K562 (cell line): ENCODE results near the gene ZKSCAN5. TPM values are rescaled to one million over a fixed set of nuclear protein-coding genes. Genes with fewer than 3 reads are reported as not detected.

Source experiments
- ADNP ChIP-seq: fragments of 200-800 bp; sonication (Bioruptor generic); IDR thresholded peaks from 2 replicates; pipeline ENCODE4 v1.6.1; 2016; ENCODE audit warnings: missing genetic modification characterization, missing compliant biosample characterization
- ARNT ChIP-seq, 2 experiments: fragments of 450-650 bp; IDR thresholded peaks; 2 replicates each; pipeline ENCODE4 v1.6.1; 2016; ENCODE audit warnings: mild to moderate bottlenecking in 1 of 2
- BMI1 ChIP-seq: fragments of 150-350 bp; IDR thresholded peaks from 2 replicates; pipeline ENCODE4 v1.6.1; 2014; ENCODE audit warnings: low read length
- CEBPZ ChIP-seq: fragments of 150-350 bp; IDR thresholded peaks from 2 replicates; pipeline ENCODE4 v1.6.1; 2014; ENCODE audit warnings: low read depth, mild to moderate bottlenecking, low read length, borderline replicate concordance
- CHD4 ChIP-seq: fragments of 200-600 bp; sonication (generic); IDR thresholded peaks from 3 replicates; pipeline ENCODE4 v1.6.1; 2012; ENCODE audit warnings: low read depth, mild to moderate bottlenecking, mixed read lengths, low read length, inconsistent platforms; ENCODE audit not compliant: insufficient read depth, insufficient replicate concordance, poor library complexity, severe bottlenecking
- HLTF ChIP-seq: fragments of 450-650 bp; IDR thresholded peaks from 2 replicates; pipeline ENCODE4 v1.6.1; 2016
- HNRNPK ChIP-seq: fragments of 200-400 bp; formaldehyde crosslinking; IDR thresholded peaks from one replicate; pipeline ENCODE4 v1.6.1; 2018; ENCODE audit warnings: mild to moderate bottlenecking, low read depth, low read length; ENCODE audit not compliant: poor library complexity, severe bottlenecking
- KAT2B ChIP-seq: IDR thresholded peaks from one replicate; pipeline ENCODE4 v1.6.1; 2012; ENCODE audit warnings: low read depth, mild to moderate bottlenecking, control low read depth, inconsistent platforms, low read length, moderate library complexity
- KDM1A ChIP-seq, 2 experiments: fragments of 450-650 bp; IDR thresholded peaks; 2 replicates each; pipeline ENCODE4 v1.6.1; 2016; ENCODE audit warnings: mild to moderate bottlenecking in 2 of 2
- LEF1 ChIP-seq: fragments of 450-650 bp; IDR thresholded peaks from 2 replicates; pipeline ENCODE4 v1.6.1; 2016; ENCODE audit warnings: mild to moderate bottlenecking
- MCM5 ChIP-seq: fragments of 450-650 bp; IDR thresholded peaks from 2 replicates; pipeline ENCODE4 v1.6.1; 2016; ENCODE audit warnings: low read depth
- POU5F1 ChIP-seq: fragments of 150-350 bp; IDR thresholded peaks from 2 replicates; pipeline ENCODE4 v1.6.1; 2014; ENCODE audit warnings: borderline replicate concordance, low read length, low read depth, mild to moderate bottlenecking; ENCODE audit not compliant: partially characterized antibody
- PTBP1 ChIP-seq: fragments of 200-400 bp; formaldehyde crosslinking; IDR thresholded peaks from 2 replicates; pipeline ENCODE4 v1.6.1; 2017; ENCODE audit warnings: low read depth, low read length
- RBBP5 ChIP-seq: fragments of 200-600 bp; sonication (generic); IDR thresholded peaks from 2 replicates; pipeline ENCODE4 v1.6.1; 2012; ENCODE audit warnings: borderline replicate concordance, mild to moderate bottlenecking, low read length, control low read depth, inconsistent platforms; ENCODE audit not compliant: insufficient read depth, poor library complexity, severe bottlenecking
- RBM14 ChIP-seq: fragments of 200-400 bp; formaldehyde crosslinking; IDR thresholded peaks from 2 replicates; pipeline ENCODE4 v1.6.1; 2018; ENCODE audit warnings: low read depth, mild to moderate bottlenecking, low read length, moderate library complexity, borderline replicate concordance; ENCODE audit not compliant: insufficient read depth
- SAP30 ChIP-seq: fragments of 200-600 bp; sonication (generic); IDR thresholded peaks from 2 replicates; pipeline ENCODE4 v1.6.1; 2012; ENCODE audit warnings: borderline replicate concordance, low read depth, mild to moderate bottlenecking, moderate library complexity, low read length, control low read depth, inconsistent platforms; ENCODE audit not compliant: insufficient read depth, poor library complexity, severe bottlenecking
- TCF15 ChIP-seq: fragments of 250-450 bp; sonication (Bioruptor Pico); IDR thresholded peaks from 2 replicates; pipeline ENCODE4 v1.8.0; 2022; ENCODE audit warnings: moderate library complexity, mild to moderate bottlenecking, inconsistent platforms
- TCF3 ChIP-seq: sonication (generic); formaldehyde crosslinking; IDR thresholded peaks from 2 replicates; pipeline ENCODE4 v1.4.0; 2020; ENCODE audit warnings: mild to moderate bottlenecking, missing genetic modification reagents
- ZC3H4 ChIP-seq: sonication (generic); formaldehyde crosslinking; IDR thresholded peaks from 2 replicates; pipeline ENCODE4 v1.9.0; 2021; ENCODE audit warnings: missing genetic modification reagents, borderline replicate concordance
- ZKSCAN8 ChIP-seq: fragments of 200-800 bp; sonication (Bioruptor generic); IDR thresholded peaks from 2 replicates; pipeline ENCODE4 v1.6.1; 2016; ENCODE audit warnings: missing genetic modification characterization, missing compliant biosample characterization
- ZNF133 ChIP-seq: fragments of 250-450 bp; sonication (Bioruptor Pico); IDR thresholded peaks from 2 replicates; pipeline ENCODE4 v1.4.0; 2020; ENCODE audit warnings: mild to moderate bottlenecking
- ZNF282 ChIP-seq: sonication (generic); formaldehyde crosslinking; IDR thresholded peaks from 2 replicates; pipeline ENCODE4 v1.8.1; 2023; ENCODE audit warnings: missing genetic modification reagents
- ZNF551 ChIP-seq: fragments of 250-450 bp; sonication (Bioruptor Pico); IDR thresholded peaks from 2 replicates; pipeline ENCODE4 v1.5.0; 2021; ENCODE audit warnings: mild to moderate bottlenecking, moderate library complexity
- ZNF586 ChIP-seq: fragments of 450-650 bp; formaldehyde crosslinking; conservative IDR thresholded peaks from 2 replicates; pipeline ENCODE4 v1.4.0; 2020; ENCODE audit warnings: mild to moderate bottlenecking, moderate library complexity
- ZNF764 ChIP-seq: fragments of 250-450 bp; sonication (Bioruptor Pico); IDR thresholded peaks from 2 replicates; pipeline ENCODE4 v1.4.0; 2020; ENCODE audit warnings: low read depth, mild to moderate bottlenecking, moderate library complexity
- ZNF766 ChIP-seq: fragments of 200-800 bp; sonication (Bioruptor generic); conservative IDR thresholded peaks from 2 replicates; pipeline ENCODE4 v1.6.1; 2016; ENCODE audit warnings: missing genetic modification characterization, missing compliant biosample characterization
- polyA plus RNA-seq, 8 experiments: library from polyadenylated mRNA; depleted of rRNA in 4 of 8; stranded (reverse) in 5 of 8; unstranded in 3 of 8; fragments of >200 nt; fragmentation: Nextera tagmentation in 2 of 8; fragmentation: Illumina TruSeq in 1 of 8; extraction: Ambion mirVana in 2 of 8; extraction: Trizol in 1 of 8; gene quantifications; 2 replicates each; pipeline versions ENCODE4 v1.2.1 to v1.2.3, GENCODE V29; 2011 to 2014; ENCODE audit warnings: inconsistent platforms in 1 of 8, missing spikeins in 1 of 8
- total RNA-seq, 7 experiments: library from RNA; depleted of rRNA in 6 of 7; stranded (reverse); fragments of >200 nt in 6 of 7; fragmentation: Illumina TruSeq in 2 of 7; extraction: Trizol in 2 of 7; gene quantifications; 2 replicates each; pipeline versions ENCODE4 v1.2.1 to v1.2.3, GENCODE V29; 2011 to 2021; ENCODE audit warnings: low replicate concordance in 1 of 7

ZKSCAN5 gene
- total and polyA plus RNA-seq, 9 of the 15 experiments (the other 6 are each of a cell fraction or from before 2014, with no cell fraction given): 4.2 to 19.0 (median 15.0) TPM

GRCh38 chr7:99559175-99559915, 54.9 kb downstream of the ZKSCAN5 start (continued):
- TF ChIP-seq ZNF551 (CRISPR knock-in tag): no peak
- TF ChIP-seq BMI1: no peak
- peak; percentile 67 for TF ChIP-seq CHD4
- no peak for TF ChIP-seq MCM5
- TF ChIP-seq TCF15 (CRISPR knock-in tag): no peak
- TF ChIP-seq KDM1A (IDR thresholded peaks at IDR 0.05): peak in 1 of 2 experiments; percentile 49; a peak in 1 of 4 replicates
- 0 out of 4 replicates have a peak, but pooled peaks of 1 of the 2 experiments have one; percentile 21 for TF ChIP-seq ARNT (IDR thresholded peaks at IDR 0.05)
- no peak for TF ChIP-seq RBM14
- no peak for TF ChIP-seq ZNF133 (CRISPR knock-in tag)
- no peak for TF ChIP-seq ZNF586 (CRISPR knock-in tag)
- TF ChIP-seq HLTF: 0 out of 2 replicates have a peak, but pooled peaks have one; percentile 13
- TF ChIP-seq KAT2B: no peak
- peak; percentile 14 for TF ChIP-seq SAP30
- TF ChIP-seq ZKSCAN8 (CRISPR knock-in tag): no peak
- no peak for TF ChIP-seq ZC3H4 (CRISPR knock-in tag)
- TF ChIP-seq ZNF764 (CRISPR knock-in tag): no peak
- TF ChIP-seq TCF3: no peak
- TF ChIP-seq RBBP5: peak; percentile 47
- TF ChIP-seq CEBPZ: no peak
- TF ChIP-seq ADNP (tag): peak; percentile 82
- TF ChIP-seq LEF1: no peak
- 0 out of 2 replicates have a peak, but pooled peaks have one; percentile 54 for TF ChIP-seq PTBP1
- no peak for TF ChIP-seq POU5F1
- no peak for TF ChIP-seq ZNF282 (CRISPR knock-in tag)
- TF ChIP-seq HNRNPK: no peak
- TF ChIP-seq ZNF766 (CRISPR knock-in tag): no peak
